Measurements from ENCODE around the gene ADAMTS18. TPM values are rescaled to one million over a fixed set of nuclear protein-coding genes. Genes with fewer than 3 reads are reported as not detected.
A peak's percentile ranks its signal among the peaks of the same experiment; 100 is the strongest.

Gene ADAMTS18
- total and polyA plus RNA-seq, 9 of the 15 experiments (the other 6 are each of a cell fraction or from before 2014, with no cell fraction given) = not detected

DNA sequence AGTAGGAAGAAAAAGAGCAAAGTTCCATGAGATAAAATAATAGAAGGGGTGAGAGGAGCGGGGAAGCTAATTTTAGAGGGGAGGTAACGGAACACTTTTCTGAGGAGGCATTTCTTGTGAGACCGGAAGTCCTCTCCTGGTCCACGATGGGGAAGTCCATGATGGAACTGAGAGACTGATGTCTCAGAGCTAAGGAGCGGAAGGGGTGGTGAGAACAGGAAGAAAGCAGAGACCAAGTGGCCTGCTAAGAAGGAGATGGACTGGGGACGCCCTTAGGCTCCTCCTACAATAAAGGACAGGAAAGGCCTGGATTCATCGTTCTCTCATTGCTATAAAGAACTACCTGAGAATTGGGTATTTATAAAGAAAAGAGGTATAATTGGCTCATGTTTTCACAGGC, 59.4 kb downstream of the ADAMTS18 start:
- Histone ChIP-seq H3K36me3 (ENCODE audit: control insufficient read depth, insufficient read depth, low read length) (no peaks in the 10 kb centered on the region), H3K27me3 (ENCODE audit: control insufficient read depth in 2 of 2, insufficient read depth in 2 of 2, low read length in 2 of 2) (no peaks in the 10 kb centered on the region; a peak in 1 of 5 replicates), H2AFZ (ENCODE audit: low read depth, low read length) (no peak overlapping the region), H3K79me2 (ENCODE audit: control insufficient read depth, insufficient read depth, low read length) (no peaks in the 10 kb centered on the region), H3K4me1 (replicated peaks in 1 of 2; ENCODE audit: control insufficient read depth in 2 of 2, insufficient read depth in 2 of 2, low read length in 2 of 2) (no peaks in the 10 kb centered on the region), H3K4me2 (ENCODE audit: insufficient read depth, low read length) (no peak overlapping the region), H3K9me3 (replicated peaks; ENCODE audit: control insufficient read depth, insufficient read depth, low read depth, low read length) (no peaks in the 10 kb centered on the region), H4K20me1 (replicated peaks; ENCODE audit: control insufficient read depth, insufficient read depth, low read length) (no peaks in the 10 kb centered on the region), H3K4me3 (no peak overlapping the region), H3K9me1 (ENCODE audit: control insufficient read depth, insufficient read depth, low read length) (no peaks in the 10 kb centered on the region), H3K27ac (ENCODE audit: extremely low read depth, low read depth, low read length) (no peak overlapping the region), H3K9ac (ENCODE audit: insufficient read depth in 1 of 2, low read depth in 2 of 2, low read length in 2 of 2) (no peak overlapping the region)
- TF ChIP-seq C11orf30 (IDR thresholded peaks at IDR 0.05; ENCODE audit: low read depth) (no peak), GABPA (tag; conservative IDR thresholded peaks at IDR 0.05; ENCODE audit: low read depth) (peak; percentile 42; the same call in 1 of the 2 replicates), RBFOX2 (IDR thresholded peaks at IDR 0.05; ENCODE audit: low read depth, low read length) (no peak)
- TF ChIP-seq, protein P1, sequence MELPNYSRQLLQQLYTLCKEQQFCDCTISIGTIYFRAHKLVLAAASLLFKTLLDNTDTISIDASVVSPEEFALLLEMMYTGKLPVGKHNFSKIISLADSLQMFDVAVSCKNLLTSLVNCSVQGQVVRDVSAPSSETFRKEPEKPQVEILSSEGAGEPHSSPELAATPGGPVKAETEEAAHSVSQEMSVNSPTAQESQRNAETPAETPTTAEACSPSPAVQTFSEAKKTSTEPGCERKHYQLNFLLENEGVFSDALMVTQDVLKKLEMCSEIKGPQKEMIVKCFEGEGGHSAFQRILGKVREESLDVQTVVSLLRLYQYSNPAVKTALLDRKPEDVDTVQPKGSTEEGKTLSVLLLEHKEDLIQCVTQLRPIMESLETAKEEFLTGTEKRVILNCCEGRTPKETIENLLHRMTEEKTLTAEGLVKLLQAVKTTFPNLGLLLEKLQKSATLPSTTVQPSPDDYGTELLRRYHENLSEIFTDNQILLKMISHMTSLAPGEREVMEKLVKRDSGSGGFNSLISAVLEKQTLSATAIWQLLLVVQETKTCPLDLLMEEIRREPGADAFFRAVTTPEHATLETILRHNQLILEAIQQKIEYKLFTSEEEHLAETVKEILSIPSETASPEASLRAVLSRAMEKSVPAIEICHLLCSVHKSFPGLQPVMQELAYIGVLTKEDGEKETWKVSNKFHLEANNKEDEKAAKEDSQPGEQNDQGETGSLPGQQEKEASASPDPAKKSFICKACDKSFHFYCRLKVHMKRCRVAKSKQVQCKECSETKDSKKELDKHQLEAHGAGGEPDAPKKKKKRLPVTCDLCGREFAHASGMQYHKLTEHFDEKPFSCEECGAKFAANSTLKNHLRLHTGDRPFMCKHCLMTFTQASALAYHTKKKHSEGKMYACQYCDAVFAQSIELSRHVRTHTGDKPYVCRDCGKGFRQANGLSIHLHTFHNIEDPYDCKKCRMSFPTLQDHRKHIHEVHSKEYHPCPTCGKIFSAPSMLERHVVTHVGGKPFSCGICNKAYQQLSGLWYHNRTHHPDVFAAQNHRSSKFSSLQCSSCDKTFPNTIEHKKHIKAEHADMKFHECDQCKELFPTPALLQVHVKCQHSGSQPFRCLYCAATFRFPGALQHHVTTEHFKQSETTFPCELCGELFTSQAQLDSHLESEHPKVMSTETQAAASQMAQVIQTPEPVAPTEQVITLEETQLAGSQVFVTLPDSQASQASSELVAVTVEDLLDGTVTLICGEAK (IDR thresholded peaks at IDR 0.05) = peak; percentile 54; the same call in 1 of the 2 replicates
- TF ChIP-seq, protein P1 (CRISPR knock-in tag; IDR thresholded peaks at IDR 0.05) = no peak
- ChIA-PET CTCF (ENCODE audit: low intra/inter-chr PET ratio) (no interaction called here), POLR2A (no interaction called here)
- in situ Hi-C loops (cut with MboI) (no loop called here), intact Hi-C loops (cut with micrococcal nuclease) (no loop called here)
- ATAC-seq = peak; percentile 63; the same call in 2 of the 3 replicates
- BruUV-seq (replicated peaks) = no TSS peak
- peak in 1 of 4 experiments; percentile 9 for DNase-seq (ENCODE audit: extremely low read depth in 1 of 4, low spot score in 3 of 4)
- WGBS (ENCODE audit: insufficient coverage, low coverage, missing lambda C conversion rate) = 11% methylated on average over 7 of the region's 7 CpGs
- FAIRE-seq = no peak
